ENCODE measurements around the gene SNX11. TPM values are rescaled to one million over a fixed set of nuclear protein-coding genes. Genes with fewer than 3 reads are reported as not detected.

Gene SNX11
- total and polyA plus RNA-seq, 2 donors (not counting 1 experiment from before 2014, with no cell fraction given) = 12.6 to 17.7 TPM

GRCh38 chr17:48159232-48159631, 51.7 kb downstream of the SNX11 start:
- Histone ChIP-seq H3K79me2 (ENCODE audit: control insufficient read depth, insufficient read depth, low read length) (no peaks in the 10 kb centered on the region), H2AFZ (ENCODE audit: low read length) (no peak overlapping the region), H3K27me3 (ENCODE audit: control insufficient read depth, insufficient read depth, low read length) (peaks cover 14% of the 10 kb centered on the region), H3K27ac (ENCODE audit: insufficient read depth, low read length) (no peak overlapping the region), H3K4me3 (replicated peaks in 1 of 4; ENCODE audit: control extremely low read depth in 1 of 4, insufficient read depth in 1 of 4, low read depth in 3 of 4, low read length in 4 of 4) (no peak overlapping the region), H3K4me2 (ENCODE audit: extremely low read depth, insufficient read depth, low read length) (no peak overlapping the region), H3K9me3 (ENCODE audit: control insufficient read depth, insufficient read depth, low read depth, low read length) (no peaks in the 10 kb centered on the region), H4K20me1 (ENCODE audit: control insufficient read depth, extremely low read depth, insufficient read depth, low read length) (no peaks in the 10 kb centered on the region), H3K4me1 (ENCODE audit: control insufficient read depth, extremely low read depth, insufficient read depth, low read length) (no peaks in the 10 kb centered on the region), H3K36me3 (ENCODE audit: control insufficient read depth, insufficient read depth, low read length) (no peaks in the 10 kb centered on the region), H3K9ac (ENCODE audit: insufficient read depth, low read length) (no peak overlapping the region)
- TF ChIP-seq EZH2 (IDR thresholded peaks at IDR 0.05; ENCODE audit: low read length, missing control alignments) (no peak), CTCF (conservative IDR thresholded peaks at IDR 0.05 in 1 of 2, IDR thresholded peaks at IDR 0.05 in 1 of 2; ENCODE audit: low read depth in 1 of 2, low read length in 2 of 2) (no peak)
- DNase-seq (ENCODE audit: low read depth in 2 of 2) = no peak

- H3K9me3 ChIP-seq (ENCODE audit: control insufficient read depth, insufficient read depth, low read depth, low read length) = no peaks in the 10 kb centered on the region
- H3K27ac ChIP-seq (ENCODE audit: insufficient read depth, low read length) = no peak overlapping the region
- H3K4me2 ChIP-seq (ENCODE audit: extremely low read depth, insufficient read depth, low read length) = no peak overlapping the region
- no peak overlapping the region for H3K4me3 ChIP-seq (replicated peaks in 1 of 4; ENCODE audit: control extremely low read depth in 1 of 4, insufficient read depth in 1 of 4, low read depth in 3 of 4, low read length in 4 of 4)
- H3K27me3 ChIP-seq (ENCODE audit: control insufficient read depth, insufficient read depth, low read length) = peaks cover 16% of the 10 kb centered on the region
- no peak overlapping the region for H2AFZ ChIP-seq (ENCODE audit: low read length)
- H3K9ac ChIP-seq (ENCODE audit: insufficient read depth, low read length) = no peak overlapping the region
- no peaks in the 10 kb centered on the region for H3K4me1 ChIP-seq (ENCODE audit: control insufficient read depth, extremely low read depth, insufficient read depth, low read length)
- DNase-seq (ENCODE audit: low read depth in 2 of 2) = no peak
- H3K79me2 ChIP-seq (ENCODE audit: control insufficient read depth, insufficient read depth, low read length) = no peaks in the 10 kb centered on the region
- TF ChIP-seq CTCF (conservative IDR thresholded peaks at IDR 0.05 in 1 of 2, IDR thresholded peaks at IDR 0.05 in 1 of 2; ENCODE audit: low read depth in 1 of 2, low read length in 2 of 2) (no peak), EZH2 (IDR thresholded peaks at IDR 0.05; ENCODE audit: low read length, missing control alignments) (no peak)
- H4K20me1 ChIP-seq (ENCODE audit: control insufficient read depth, extremely low read depth, insufficient read depth, low read length) = no peaks in the 10 kb centered on the region
- no peaks in the 10 kb centered on the region for H3K36me3 ChIP-seq (ENCODE audit: control insufficient read depth, insufficient read depth, low read length)
Measured at GRCh38 chr17:48160177-48161081, 52.9 kb downstream of the SNX11 start.

- TF ChIP-seq EZH2 (IDR thresholded peaks at IDR 0.05; ENCODE audit: low read length, missing control alignments) = no peak
- no peak for TF ChIP-seq CTCF (conservative IDR thresholded peaks at IDR 0.05 in 1 of 2, IDR thresholded peaks at IDR 0.05 in 1 of 2; ENCODE audit: low read depth in 1 of 2, low read length in 2 of 2)
- no peaks in the 10 kb centered on the region for H3K36me3 ChIP-seq (ENCODE audit: control insufficient read depth, insufficient read depth, low read length)
- H2AFZ ChIP-seq (ENCODE audit: low read length) = no peak overlapping the region
- no peak overlapping the region for H3K4me2 ChIP-seq (ENCODE audit: extremely low read depth, insufficient read depth, low read length)
- peaks cover 13% of the 10 kb centered on the region for H3K27me3 ChIP-seq (ENCODE audit: control insufficient read depth, insufficient read depth, low read length)
- no peak overlapping the region for H3K9ac ChIP-seq (ENCODE audit: insufficient read depth, low read length)
- no peak overlapping the region for H3K27ac ChIP-seq (ENCODE audit: insufficient read depth, low read length)
- H3K4me1 ChIP-seq (ENCODE audit: control insufficient read depth, extremely low read depth, insufficient read depth, low read length) = no peaks in the 10 kb centered on the region
- no peaks in the 10 kb centered on the region for H3K79me2 ChIP-seq (ENCODE audit: control insufficient read depth, insufficient read depth, low read length)
- no peaks in the 10 kb centered on the region for H4K20me1 ChIP-seq (ENCODE audit: control insufficient read depth, extremely low read depth, insufficient read depth, low read length)
- DNase-seq (ENCODE audit: low read depth in 2 of 2) = no peak
- H3K4me3 ChIP-seq (replicated peaks in 1 of 4; ENCODE audit: control extremely low read depth in 1 of 4, insufficient read depth in 1 of 4, low read depth in 3 of 4, low read length in 4 of 4) = no peak overlapping the region
- H3K9me3 ChIP-seq (ENCODE audit: control insufficient read depth, insufficient read depth, low read depth, low read length) = no peaks in the 10 kb centered on the region
Measured at GRCh38 chr17:48161127-48161905, 53.8 kb downstream of the SNX11 start.
